NCI-H2196 (cell line): Measurements from ENCODE around the gene FBXO41.

Experiments used
- DNase-seq: peaks from one replicate; lab custom pipeline; 2025; ENCODE audit not compliant: unreplicated experiment; lab: John Stamatoyannopoulos, UW

Gene FBXO41

GRCh38 chr2:73217826-73218225 is 66.5 kb downstream of the FBXO41 start:
- no peak for DNase-seq

- no peak for DNase-seq
Observed at GRCh38 chr2:73217160-73217559, 67.1 kb downstream of the FBXO41 start.

GRCh38 chr2:73215254-73215653 is 69.0 kb downstream of the FBXO41 start:
- DNase-seq = no peak

- DNase-seq = peak; percentile 66
Observed at GRCh38 chr2:73214120-73215035, 69.9 kb downstream of the FBXO41 start, which contains the start of gene SMYD5. Gene SMYD5, plus strand, starts transcription at chr2:73214245. Its CDS starts 22 bp downstream, at chr2:73214267.

- DNase-seq = peak; percentile 47
Observed at GRCh38 chr2:73212448-73213176, 71.7 kb downstream of the FBXO41 start.

- no peak for DNase-seq
Observed at GRCh38 chr2:73212098-73212447, 72.2 kb downstream of the FBXO41 start.

- no peak for DNase-seq
Observed at GRCh38 chr2:73210696-73211095, 73.6 kb downstream of the FBXO41 start.

GRCh38 chr2:73210019-73210418 is 74.3 kb downstream of the FBXO41 start:
- no peak for DNase-seq

- no peak for DNase-seq
Observed at GRCh38 chr2:73208258-73208657, 76.0 kb downstream of the FBXO41 start.

GRCh38 chr2:73205611-73206010 is 78.7 kb downstream of the FBXO41 start:
- DNase-seq = no peak
